NCI-H187 treated with DMSO at 0.1 percent for 48 hours (cell line): Measurements from ENCODE around the gene ESRRB.

Source experiments
- DNase-seq: peaks from one replicate; lab custom pipeline; 2025; lab: John Stamatoyannopoulos, UW

Gene ESRRB

GRCh38 chr14:76375947-76376404, at the start of gene ESRRB:
Gene ESRRB (plus strand): TSS chr14:76376137. CDS start chr14:76376402, 265 bp downstream.
- DNase-seq: no peak

GRCh38 chr14:76326918-76327689, 48.8 kb upstream of the ESRRB start:
- no peak for DNase-seq

GRCh38 chr14:76328457-76329137, 47.3 kb upstream of the ESRRB start:
- no peak for DNase-seq

GRCh38 chr14:76329154-76329928, 46.6 kb upstream of the ESRRB start:
- no peak for DNase-seq

- DNase-seq: no peak
Measured at GRCh38 chr14:76329951-76330350, 46.0 kb upstream of the ESRRB start.

- no peak for DNase-seq
Measured at GRCh38 chr14:76330411-76331327, 45.3 kb upstream of the ESRRB start.

- DNase-seq: no peak
Measured at GRCh38 chr14:76331328-76332011, 44.5 kb upstream of the ESRRB start.

- DNase-seq: no peak
Measured at GRCh38 chr14:76333664-76334063, 42.3 kb upstream of the ESRRB start.

GRCh38 chr14:76334316-76334715, 41.6 kb upstream of the ESRRB start:
- DNase-seq: no peak

- DNase-seq: no peak
Measured at GRCh38 chr14:76336876-76337275, 39.1 kb upstream of the ESRRB start.

- DNase-seq: no peak
Measured at GRCh38 chr14:76337635-76338545, 38.0 kb upstream of the ESRRB start.

- no peak for DNase-seq
Measured at GRCh38 chr14:76339728-76340615, 36.0 kb upstream of the ESRRB start.

- DNase-seq: no peak
Measured at GRCh38 chr14:76343386-76343785, 32.6 kb upstream of the ESRRB start.

GRCh38 chr14:76346391-76347160, 29.4 kb upstream of the ESRRB start:
- DNase-seq: no peak

GRCh38 chr14:76348898-76349297, 27.0 kb upstream of the ESRRB start:
- no peak for DNase-seq

- DNase-seq: no peak
Measured at GRCh38 chr14:76349993-76350392, 25.9 kb upstream of the ESRRB start.

- DNase-seq: no peak
Measured at GRCh38 chr14:76350671-76351070, 25.3 kb upstream of the ESRRB start.

GRCh38 chr14:76351941-76352340, 24.0 kb upstream of the ESRRB start:
- DNase-seq: no peak
